Lung (tissue), 12 donors: ENCODE measurements around the gene C10orf53. TPM values are rescaled to one million over a fixed set of nuclear protein-coding genes. Genes with fewer than 3 reads are reported as not detected.

Experiments used
- ATAC-seq: fragments of 200-7000 bp; cut with Tn5 transposase; one replicate; pipeline ENCODE4 v1.9.1; 2020; ENCODE audit warnings: moderate number of reproducible peaks; ENCODE audit not compliant: insufficient read depth, low FRiP score
- DNase-seq, 3 donors: peaks; one replicate each; pipeline ENCODE4 v3.0.0-alpha.2; 2013 to 2017
- H3K27ac ChIP-seq, 2 donors: one replicate each; pipeline ENCODE4 v1.5.1; 2013; ENCODE audit warnings: mild to moderate bottlenecking in 2 of 2, moderate library complexity in 2 of 2, control low read depth in 1 of 2, inconsistent platforms in 1 of 2, low read depth in 1 of 2, low read length in 1 of 2
- H3K27me3 ChIP-seq, 3 donors: one replicate each; pipeline ENCODE4 v1.5.1; 2013; ENCODE audit warnings: low read length in 2 of 3; ENCODE audit not compliant: control insufficient read depth in 3 of 3, insufficient read depth in 3 of 3
- H3K36me3 ChIP-seq, 4 donors: one replicate each; pipeline ENCODE4 v1.5.1; 2013; ENCODE audit warnings: low read length in 4 of 4, mild to moderate bottlenecking in 1 of 4, moderate library complexity in 1 of 4; ENCODE audit not compliant: control insufficient read depth in 4 of 4, insufficient read depth in 4 of 4
- H3K4me1 ChIP-seq, 5 donors: one replicate each; pipeline ENCODE4 v1.5.1; 2013; ENCODE audit warnings: low read length in 5 of 5, mild to moderate bottlenecking in 2 of 5, moderate library complexity in 1 of 5; ENCODE audit not compliant: control insufficient read depth in 5 of 5, insufficient read depth in 5 of 5
- H3K4me3 ChIP-seq: one replicate; pipeline ENCODE4 v1.5.1; 2013; ENCODE audit warnings: mild to moderate bottlenecking, control low read depth, moderate library complexity
- H3K9ac ChIP-seq, 2 donors: one replicate each; pipeline ENCODE4 v1.5.1; 2013; ENCODE audit warnings: low read length in 2 of 2, control low read depth in 1 of 2; ENCODE audit not compliant: insufficient read depth in 1 of 2
- H3K9me3 ChIP-seq, 4 donors: one replicate each; pipeline ENCODE4 v1.5.1; 2013; ENCODE audit warnings: low read length in 3 of 4, mild to moderate bottlenecking in 1 of 4, moderate library complexity in 1 of 4; ENCODE audit not compliant: control insufficient read depth in 4 of 4, insufficient read depth in 3 of 4
- WGBS, 2 donors: extraction: QIAGEN DNeasy Blood & Tissue Kit; methylation state at CpG; one replicate each; pipeline ENCODE4 v1.1.7; 2013; 5-methylcytosine and 5-hydroxymethylcytosine counted together
- polyA plus RNA-seq, 2 donors: library from polyadenylated mRNA; stranded (reverse); fragments of 200-250 nt; gene quantifications; one replicate each; pipeline ENCODE4 v1.2.1, GENCODE V29; 2013
- total RNA-seq, 2 donors: library from RNA; depleted of rRNA in 1 of 2; stranded (reverse); fragments of >200 nt in 1 of 2; gene quantifications; one replicate each; pipeline ENCODE4 v1.2.1, GENCODE V29; 2014 to 2021
- TF ChIP-seq, protein P1 (sequence below): IDR thresholded peaks from 2 replicates; pipeline ENCODE4 v1.5.1; 2012; ENCODE audit warnings: mild to moderate bottlenecking; ENCODE audit errors: control extremely low read depth, extremely low read depth
- donor health status: control.
- donor health status: control.
- donor health status: Bipolar disorder and iron deficiency.
- donor health status: healthy.
- donor health status: DM: yes; HTN: yes; CAD: no.

The C10orf53 gene
- total and polyA plus RNA-seq, 4 donors, result 0.09 to 0.11 TPM; not detected in 2

DNA sequence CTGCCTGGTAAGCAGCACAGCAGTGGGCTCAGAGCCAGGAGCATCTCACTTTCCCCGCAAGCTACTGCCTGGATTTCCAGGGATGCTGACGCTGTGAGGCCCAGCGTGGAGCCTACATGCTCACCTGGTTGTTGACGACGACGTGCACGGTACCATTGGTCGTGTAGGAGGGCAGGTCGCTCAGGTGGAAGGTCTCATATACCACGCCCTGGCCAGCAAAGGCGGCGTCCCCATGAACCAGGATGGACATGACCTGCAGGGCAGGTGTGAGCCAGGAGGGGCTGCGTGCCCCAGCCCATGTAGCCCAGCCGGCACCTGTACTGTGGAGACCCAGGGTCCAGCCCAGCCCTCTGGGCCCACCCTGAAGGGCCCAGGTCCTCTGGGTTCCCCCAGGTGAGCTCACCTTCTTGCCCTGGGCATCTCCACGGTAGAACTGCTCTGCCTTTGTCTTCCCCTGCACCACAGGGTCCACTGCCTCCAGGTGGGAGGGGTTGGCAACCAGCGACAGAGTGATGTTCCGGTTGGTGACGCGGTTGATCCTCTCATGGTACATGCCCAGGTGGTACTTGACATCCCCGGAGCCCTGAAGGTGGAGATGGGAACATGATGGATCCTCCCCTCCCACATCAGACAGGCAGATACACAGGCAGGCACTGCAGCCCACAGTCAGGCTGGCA lies 67.3 kb downstream of the C10orf53 start:
- no peaks in the 10 kb centered on the region for H3K27me3 ChIP-seq
- DNase-seq, result no peak
- H3K9ac ChIP-seq, result no peak overlapping the region
- H3K9me3 ChIP-seq, result peaks cover 0 to 1% (median 0%) of the 10 kb centered on the region in 4 donors
- no peak for ATAC-seq
- H3K27ac ChIP-seq, result no peak overlapping the region
- 92 to 94% methylated on average over 20 of the region's 20 CpGs for WGBS, 2 donors
- H3K4me3 ChIP-seq, result no peak overlapping the region
- H3K4me1 ChIP-seq, result no peaks in the 10 kb centered on the region
- TF ChIP-seq, protein P1, sequence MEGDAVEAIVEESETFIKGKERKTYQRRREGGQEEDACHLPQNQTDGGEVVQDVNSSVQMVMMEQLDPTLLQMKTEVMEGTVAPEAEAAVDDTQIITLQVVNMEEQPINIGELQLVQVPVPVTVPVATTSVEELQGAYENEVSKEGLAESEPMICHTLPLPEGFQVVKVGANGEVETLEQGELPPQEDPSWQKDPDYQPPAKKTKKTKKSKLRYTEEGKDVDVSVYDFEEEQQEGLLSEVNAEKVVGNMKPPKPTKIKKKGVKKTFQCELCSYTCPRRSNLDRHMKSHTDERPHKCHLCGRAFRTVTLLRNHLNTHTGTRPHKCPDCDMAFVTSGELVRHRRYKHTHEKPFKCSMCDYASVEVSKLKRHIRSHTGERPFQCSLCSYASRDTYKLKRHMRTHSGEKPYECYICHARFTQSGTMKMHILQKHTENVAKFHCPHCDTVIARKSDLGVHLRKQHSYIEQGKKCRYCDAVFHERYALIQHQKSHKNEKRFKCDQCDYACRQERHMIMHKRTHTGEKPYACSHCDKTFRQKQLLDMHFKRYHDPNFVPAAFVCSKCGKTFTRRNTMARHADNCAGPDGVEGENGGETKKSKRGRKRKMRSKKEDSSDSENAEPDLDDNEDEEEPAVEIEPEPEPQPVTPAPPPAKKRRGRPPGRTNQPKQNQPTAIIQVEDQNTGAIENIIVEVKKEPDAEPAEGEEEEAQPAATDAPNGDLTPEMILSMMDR, result no peak
- H3K36me3 ChIP-seq, result no peaks in the 10 kb centered on the region

Other genes with a start within 250 kb of the C10orf53 start
- 10 to 100 TPM; 18.9 to 27.2 TPM for gene ERCC6, start 140.5 kb upstream of the C10orf53 start, total RNA-seq
- gene ERCC6, start 140.5 kb upstream of the C10orf53 start, polyA plus RNA-seq, result 1 to 10 TPM; 2.8 to 3.5 TPM
- not detected for gene SLC18A3, start 69.3 kb upstream of the C10orf53 start, total RNA-seq
- gene SLC18A3, start 69.3 kb upstream of the C10orf53 start, polyA plus RNA-seq, result not detected
- not detected for gene CHAT, start 65.6 kb upstream of the C10orf53 start, total RNA-seq
- gene CHAT, start 65.6 kb upstream of the C10orf53 start, polyA plus RNA-seq, result not detected
- gene OGDHL, start 82.7 kb downstream of the C10orf53 start, total RNA-seq, result under 1 TPM; 0.14 to 0.86 TPM
- gene OGDHL, start 82.7 kb downstream of the C10orf53 start, polyA plus RNA-seq, result under 1 TPM; 0.06 to 0.16 TPM